Glutamatergic neuron (in vitro differentiated cells): ENCODE measurements around the gene MRGPRF. TPM values are rescaled to one million over a fixed set of nuclear protein-coding genes. Genes with fewer than 3 reads are reported as not detected.

Experiments
- DNase-seq: peaks from one replicate; pipeline ENCODE4 v3.0.0; 2022
- H3K27ac Mint-ChIP-seq: one replicate; pipeline ENCODE4 v1.8.0; 2020; ENCODE audit warnings: mild to moderate bottlenecking, mixed read lengths, inconsistent platforms; ENCODE audit not compliant: unreplicated experiment
- H3K27me3 Mint-ChIP-seq: one replicate; pipeline ENCODE4 v1.8.0; 2020; ENCODE audit warnings: mild to moderate bottlenecking, moderate library complexity, mixed read lengths, inconsistent platforms; ENCODE audit not compliant: unreplicated experiment
- H3K36me3 Mint-ChIP-seq: one replicate; pipeline ENCODE4 v1.8.0; 2020; ENCODE audit warnings: mild to moderate bottlenecking, mixed read lengths, inconsistent platforms; ENCODE audit not compliant: unreplicated experiment
- H3K4me1 Mint-ChIP-seq: one replicate; pipeline ENCODE4 v1.8.0; 2020; ENCODE audit warnings: mild to moderate bottlenecking, low read depth, mixed read lengths, inconsistent platforms; ENCODE audit not compliant: unreplicated experiment
- H3K4me3 Mint-ChIP-seq: one replicate; pipeline ENCODE4 v1.8.0; 2020; ENCODE audit warnings: mild to moderate bottlenecking, mixed read lengths, inconsistent platforms; ENCODE audit not compliant: unreplicated experiment
- H3K9me3 Mint-ChIP-seq: one replicate; pipeline ENCODE4 v1.8.0; 2020; ENCODE audit warnings: mild to moderate bottlenecking, moderate library complexity, mixed read lengths, inconsistent platforms; ENCODE audit not compliant: unreplicated experiment
- CTCF ChIP-seq: fragments of 200-600 bp; sonication (generic); IDR thresholded peaks from one replicate; pipeline ENCODE4 v1.5.0; 2021; ENCODE audit not compliant: partially characterized antibody, unreplicated experiment
- total RNA-seq: library from RNA; stranded (reverse); fragmentation: NEBNext Ultra II Directional; extraction: Animal tissue kit (Norgen Biotek cat#: 25700); gene quantifications from one replicate; pipeline ENCODE4 v1.2.1, GENCODE V29; 2021; ENCODE audit not compliant: unreplicated experiment

MRGPRF gene
- total RNA-seq, 1 donor from 2014 or later: 1.0 TPM

GRCh38 chr11:68997995-68998348 is 15.1 kb downstream of the MRGPRF start:
- Mint-ChIP-seq H3K27ac (peak overlapping the region; percentile 79), H3K9me3 (peaks cover 5% of the 10 kb centered on the region), H3K27me3 (peaks cover 3% of the 10 kb centered on the region), H3K4me3 (no peak overlapping the region), H3K4me1 (peaks cover 15% of the 10 kb centered on the region), H3K36me3 (no peaks in the 10 kb centered on the region)
- no peak for DNase-seq
- no peak for TF ChIP-seq CTCF

- Mint-ChIP-seq H3K9me3 (peaks cover 5% of the 10 kb centered on the region), H3K27me3 (peaks cover 6% of the 10 kb centered on the region), H3K27ac (peak overlapping the region; percentile 79), H3K36me3 (no peaks in the 10 kb centered on the region), H3K4me3 (no peak overlapping the region), H3K4me1 (peaks cover 17% of the 10 kb centered on the region)
- TF ChIP-seq CTCF: no peak
- DNase-seq: no peak
Observed at GRCh38 chr11:68997124-68997994, 15.7 kb downstream of the MRGPRF start.

GRCh38 chr11:68996376-68997123 is 16.5 kb downstream of the MRGPRF start:
- no peaks in the 10 kb centered on the region for H3K36me3 Mint-ChIP-seq
- no peak for DNase-seq
- peaks cover 6% of the 10 kb centered on the region for H3K27me3 Mint-ChIP-seq
- no peak overlapping the region for H3K4me3 Mint-ChIP-seq
- H3K4me1 Mint-ChIP-seq: peaks cover 17% of the 10 kb centered on the region
- no peak for TF ChIP-seq CTCF
- peaks cover 5% of the 10 kb centered on the region for H3K9me3 Mint-ChIP-seq
- no peak overlapping the region for H3K27ac Mint-ChIP-seq

GRCh38 chr11:68994894-68995285 is 18.2 kb downstream of the MRGPRF start:
- DNase-seq: no peak
- Mint-ChIP-seq H3K36me3 (no peaks in the 10 kb centered on the region), H3K9me3 (peaks cover 5% of the 10 kb centered on the region), H3K27me3 (peaks cover 6% of the 10 kb centered on the region), H3K4me1 (peaks cover 16% of the 10 kb centered on the region), H3K4me3 (no peak overlapping the region), H3K27ac (no peak overlapping the region)
- TF ChIP-seq CTCF: no peak
